Activated T-helper 1 cell treated with anti-CD3 and anti-CD28 coated beads, Interleukin-12 subunit alpha, Interleukin-12 subunit beta, Interleukin-2, Interleukin-4 antibody, amounts not matched to agents 30 ng/mL and 10 ng/mL and 1 ng/mL, durations not matched to agents 14 hours and 24 hours and 36 hours (primary cell): Measurements from ENCODE around the gene HOXD11. TPM values are rescaled to one million over a fixed set of nuclear protein-coding genes. Genes with fewer than 3 reads are reported as not detected.

Experiments
- DNase-seq: peaks from one replicate; pipeline ENCODE4 v3.0.0; 2021; ENCODE audit warnings: low spot score
- H3K27ac Mint-ChIP-seq: one replicate; pipeline ENCODE4 v1.8.0; 2021; ENCODE audit warnings: mild to moderate bottlenecking, mixed read lengths
- H3K27me3 Mint-ChIP-seq: one replicate; pipeline ENCODE4 v1.8.0; 2022; ENCODE audit warnings: mild to moderate bottlenecking, moderate library complexity, mixed read lengths; ENCODE audit not compliant: insufficient read depth
- H3K36me3 Mint-ChIP-seq: one replicate; pipeline ENCODE4 v1.8.0; 2021; ENCODE audit warnings: low read depth, mixed read lengths
- H3K4me1 Mint-ChIP-seq: one replicate; pipeline ENCODE4 v1.8.0; 2021; ENCODE audit warnings: low read depth, mixed read lengths
- H3K4me3 Mint-ChIP-seq: one replicate; pipeline ENCODE4 v1.8.0; 2021; ENCODE audit warnings: mild to moderate bottlenecking, moderate library complexity, mixed read lengths
- H3K9me3 Mint-ChIP-seq: one replicate; pipeline ENCODE4 v1.8.0; 2021; ENCODE audit warnings: mixed read lengths
- intact Hi-C: fragments of 100-400 bp; cut with micrococcal nuclease; formaldehyde crosslinking; loops from one replicate; pipeline ENCODE4 v1.15.1; 2024
- total RNA-seq: library from RNA; stranded (reverse); gene quantifications from 2 replicates; pipeline ENCODE4 v1.2.3, GENCODE V29; 2022

Gene HOXD11
- total RNA-seq, 1 donor from 2014 or later: not detected

DNA sequence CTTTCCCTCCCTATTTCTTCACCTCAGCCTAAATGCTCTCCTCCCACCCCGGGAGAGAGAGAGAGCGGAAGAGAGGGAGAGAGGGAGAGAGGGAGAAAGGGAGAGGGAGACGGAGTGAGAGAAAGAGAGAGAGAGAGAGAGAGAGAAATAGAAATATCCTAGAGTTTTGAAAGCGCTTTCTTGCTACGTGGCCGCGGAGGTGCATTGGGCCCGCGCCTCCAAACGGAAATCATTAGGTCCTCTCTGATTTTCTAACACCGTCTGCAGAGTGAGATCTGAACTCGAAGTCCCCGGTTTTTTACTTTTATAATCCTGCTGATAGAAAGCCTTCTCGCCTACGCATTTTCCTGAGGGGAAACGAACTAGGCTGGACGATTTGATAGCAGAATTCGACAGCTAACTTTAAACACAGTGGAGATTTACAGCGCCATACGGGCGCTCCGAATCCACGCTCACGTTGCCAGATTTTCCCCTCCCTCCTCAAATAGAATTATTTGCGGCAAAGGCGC, 22.4 kb upstream of the HOXD11 start:
- no peak overlapping the region for H3K4me3 Mint-ChIP-seq
- no peaks in the 10 kb centered on the region for H3K9me3 Mint-ChIP-seq
- intact Hi-C loops: loop anchor here (2.0 kb wide), 1 partner anchor 26 kb away; no protein-coding TSS in a partner anchor
- no peaks in the 10 kb centered on the region for H3K36me3 Mint-ChIP-seq
- no peaks in the 10 kb centered on the region for H3K4me1 Mint-ChIP-seq
- peaks cover 84% of the 10 kb centered on the region for H3K27me3 Mint-ChIP-seq
- peak overlapping the region; percentile 44 for H3K27ac Mint-ChIP-seq
- no peak for DNase-seq

DNA sequence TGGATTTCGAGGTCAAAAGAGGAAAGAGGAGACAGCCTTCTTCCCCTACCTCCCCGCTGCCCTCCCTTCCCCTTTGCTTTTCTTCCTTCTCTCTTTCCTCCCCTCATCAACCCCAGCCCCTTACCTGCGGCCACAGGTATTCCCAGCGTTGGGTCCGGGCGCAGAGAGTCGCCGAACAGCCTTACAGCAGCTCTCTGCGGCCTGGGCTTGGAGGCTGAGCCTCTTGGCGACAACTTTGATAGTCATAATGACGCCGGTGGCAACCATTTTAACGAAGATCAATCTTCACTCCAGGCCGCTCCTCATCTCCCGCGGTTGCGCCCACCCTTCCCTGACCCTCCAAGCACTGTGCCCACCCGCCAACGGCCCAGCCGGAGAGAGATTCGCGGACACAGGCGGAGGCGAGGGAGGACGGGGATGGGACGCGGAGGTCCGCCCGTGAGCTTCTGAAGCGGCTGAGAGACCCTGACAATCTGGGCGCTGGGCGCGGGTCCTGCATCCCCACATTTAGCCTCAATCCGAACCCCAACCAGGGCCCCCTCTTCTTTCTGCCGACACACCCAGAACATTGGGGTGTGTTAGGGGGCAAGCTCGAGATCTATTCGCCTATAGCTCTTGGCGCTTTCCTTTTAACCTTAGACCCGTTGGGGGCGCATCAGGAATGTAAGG, 21.8 kb upstream of the HOXD11 start:
- intact Hi-C loops: loop anchor here (2.0 kb wide), 1 partner anchor 26 kb away; no protein-coding TSS in a partner anchor
- Mint-ChIP-seq H3K27me3 (peaks cover 88% of the 10 kb centered on the region), H3K27ac (peak overlapping the region; percentile 58), H3K4me3 (no peak overlapping the region), H3K36me3 (no peaks in the 10 kb centered on the region), H3K4me1 (no peaks in the 10 kb centered on the region), H3K9me3 (no peaks in the 10 kb centered on the region)
- no peak for DNase-seq

- no peak overlapping the region for H3K27ac Mint-ChIP-seq
- no peaks in the 10 kb centered on the region for H3K4me1 Mint-ChIP-seq
- no peaks in the 10 kb centered on the region for H3K36me3 Mint-ChIP-seq
- no peaks in the 10 kb centered on the region for H3K9me3 Mint-ChIP-seq
- intact Hi-C loops: loop anchor here (2.0 kb wide), 2 partner anchors 25 to 395 kb away; no protein-coding TSS in a partner anchor
- no peak for DNase-seq
- peaks cover 91% of the 10 kb centered on the region for H3K27me3 Mint-ChIP-seq
- H3K4me3 Mint-ChIP-seq: no peak overlapping the region
Measured at GRCh38 chr2:176085861-176086771, 21.0 kb upstream of the HOXD11 start.

DNA sequence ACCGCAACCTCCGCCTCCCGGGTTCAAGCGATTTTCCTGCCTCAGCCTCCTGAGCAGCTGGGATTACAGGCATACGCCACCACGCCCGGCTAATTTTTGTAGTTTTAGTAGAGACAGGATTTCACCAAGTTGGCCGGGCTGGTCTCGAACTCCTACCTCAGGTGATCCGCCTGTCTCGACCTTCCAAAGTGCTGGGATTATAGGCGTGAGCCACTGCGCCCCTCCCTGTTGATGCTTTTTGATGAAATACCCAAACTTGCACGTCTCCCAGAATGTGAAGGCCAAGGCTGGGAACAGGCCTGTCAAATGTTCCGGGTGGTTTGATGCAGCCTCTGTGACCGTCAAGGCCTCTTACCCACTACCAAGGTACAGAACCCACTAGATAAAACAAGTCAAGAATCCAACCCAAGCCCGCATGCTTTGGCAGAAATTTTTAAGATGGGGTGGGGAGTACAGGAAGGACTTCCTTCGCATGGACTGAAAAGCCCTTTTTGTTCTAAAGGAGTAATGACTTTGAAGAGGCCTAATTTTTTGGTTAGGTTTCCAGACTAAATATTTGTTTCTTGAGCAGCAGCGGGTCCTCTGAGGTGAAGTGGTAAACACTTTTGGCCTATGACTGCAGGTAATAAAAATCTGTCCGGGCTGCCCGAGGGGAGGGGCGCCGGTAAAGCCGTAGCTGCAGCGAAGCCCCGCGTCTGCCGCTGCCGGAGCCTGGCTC, 19.6 kb upstream of the HOXD11 start:
- Mint-ChIP-seq H3K27me3 (peaks cover 92% of the 10 kb centered on the region), H3K36me3 (no peaks in the 10 kb centered on the region), H3K4me3 (no peak overlapping the region), H3K9me3 (no peaks in the 10 kb centered on the region), H3K27ac (peak overlapping the region; percentile 55), H3K4me1 (peaks cover 6% of the 10 kb centered on the region)
- no peak for DNase-seq
- intact Hi-C loops: loop anchor here (2.0 kb wide), 1 partner anchor 397 kb away; no protein-coding TSS in a partner anchor

DNA sequence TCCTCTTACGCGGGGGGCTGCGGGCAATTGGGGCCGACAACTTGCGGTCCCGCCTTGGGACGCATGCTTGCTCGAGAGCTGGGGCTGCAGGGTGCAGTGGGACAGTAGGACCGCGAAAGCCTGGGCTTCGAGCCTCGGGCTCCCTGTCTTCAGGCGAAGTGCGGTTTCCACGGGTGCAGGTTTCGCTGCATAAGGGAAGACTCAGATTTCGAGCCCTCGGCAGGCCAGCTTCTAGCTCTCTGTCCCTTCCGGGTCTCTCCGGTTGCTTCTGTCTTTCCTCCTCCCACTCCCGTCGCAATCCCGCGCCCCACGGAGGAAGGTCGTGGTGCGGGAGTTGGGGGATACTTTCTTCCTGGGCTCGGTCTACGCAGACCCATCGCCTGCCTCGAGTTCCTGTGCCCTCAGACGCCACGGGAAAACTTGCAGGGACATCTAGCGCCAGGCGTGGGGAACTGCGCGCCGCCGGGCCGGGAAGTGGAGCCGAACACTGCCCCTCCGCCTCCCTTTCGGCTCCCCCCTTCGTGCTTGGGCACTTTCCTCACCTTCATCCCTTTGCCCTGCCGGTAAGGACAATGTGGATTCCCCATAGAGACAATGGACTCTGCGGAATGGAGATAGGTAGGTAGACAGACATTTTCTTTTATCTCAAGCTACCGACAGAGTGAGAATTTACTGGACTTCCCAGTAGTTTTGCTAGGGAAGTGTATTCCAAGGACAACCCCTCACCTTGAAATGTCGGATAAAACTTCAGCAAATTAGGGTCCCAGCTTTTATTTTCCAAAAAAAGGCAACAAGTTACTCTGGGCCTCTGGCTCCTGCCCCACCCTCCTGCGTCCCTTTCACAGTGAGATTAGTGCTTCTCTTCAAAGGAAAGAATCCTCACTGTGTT, 18.8 kb upstream of the HOXD11 start:
- no peaks in the 10 kb centered on the region for H3K36me3 Mint-ChIP-seq
- DNase-seq: no peak
- intact Hi-C loops: no loop called here

GRCh38 chr2:176088937-176089842, 17.9 kb upstream of the HOXD11 start:
- Mint-ChIP-seq H3K9me3 (no peaks in the 10 kb centered on the region), H3K27ac (peak overlapping the region; percentile 16), H3K36me3 (peaks cover 2% of the 10 kb centered on the region), H3K4me1 (peaks cover 11% of the 10 kb centered on the region), H3K4me3 (no peak overlapping the region), H3K27me3 (peaks cover 88% of the 10 kb centered on the region)
- no peak for DNase-seq
- intact Hi-C loops: no loop called here

More for the DNA sequence above, 18.8 kb upstream of the HOXD11 start:
- H3K9me3 Mint-ChIP-seq: no peaks in the 10 kb centered on the region
- H3K27me3 Mint-ChIP-seq: peaks cover 88% of the 10 kb centered on the region
- H3K27ac Mint-ChIP-seq: peak overlapping the region; percentile 55
- H3K4me3 Mint-ChIP-seq: no peak overlapping the region
- H3K4me1 Mint-ChIP-seq: peaks cover 6% of the 10 kb centered on the region

DNA sequence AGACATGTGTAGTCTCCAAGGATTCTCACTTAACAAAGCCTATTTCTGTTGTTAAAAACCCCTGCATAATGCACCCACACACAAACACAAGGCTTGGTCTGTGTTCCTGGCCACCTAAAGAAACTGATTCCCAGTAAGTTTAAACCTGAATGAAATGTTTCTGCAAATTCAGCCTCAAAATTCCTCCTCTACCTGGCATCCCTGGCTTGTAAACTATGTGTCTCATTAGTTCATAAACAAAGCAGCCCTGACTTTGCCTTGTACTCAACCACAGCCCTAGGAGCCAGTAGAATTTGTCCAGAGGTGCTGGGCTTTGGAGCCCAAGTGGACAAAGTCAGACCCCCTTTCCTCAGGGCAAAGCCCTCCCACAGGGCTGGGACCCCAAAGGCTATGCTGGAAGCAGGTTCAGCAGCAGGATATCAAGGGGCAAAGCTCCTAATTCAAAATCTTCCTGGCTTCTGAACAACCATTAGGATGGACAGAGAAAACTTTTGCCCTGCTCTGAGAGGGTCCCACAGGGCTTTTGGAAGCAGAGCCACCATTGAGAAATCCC, 17.2 kb upstream of the HOXD11 start:
- H3K9me3 Mint-ChIP-seq: no peaks in the 10 kb centered on the region
- peaks cover 11% of the 10 kb centered on the region for H3K4me1 Mint-ChIP-seq
- intact Hi-C loops: loop anchor here (5.0 kb wide), 1 partner anchor 1748 kb away; no protein-coding TSS in a partner anchor
- H3K36me3 Mint-ChIP-seq: peaks cover 2% of the 10 kb centered on the region
- H3K27ac Mint-ChIP-seq: no peak overlapping the region
- H3K27me3 Mint-ChIP-seq: peaks cover 90% of the 10 kb centered on the region
- no peak overlapping the region for H3K4me3 Mint-ChIP-seq
- DNase-seq: no peak

- H3K27ac Mint-ChIP-seq: peak overlapping the region; percentile 19
- H3K4me3 Mint-ChIP-seq: no peak overlapping the region
- peaks cover 11% of the 10 kb centered on the region for H3K4me1 Mint-ChIP-seq
- H3K36me3 Mint-ChIP-seq: peaks cover 2% of the 10 kb centered on the region
- no peaks in the 10 kb centered on the region for H3K9me3 Mint-ChIP-seq
- peaks cover 89% of the 10 kb centered on the region for H3K27me3 Mint-ChIP-seq
- no peak for DNase-seq
- intact Hi-C loops: loop anchor here (5.0 kb wide), 1 partner anchor 1749 kb away; no protein-coding TSS in a partner anchor
Measured at GRCh38 chr2:176090862-176091261, 16.2 kb upstream of the HOXD11 start.

DNA sequence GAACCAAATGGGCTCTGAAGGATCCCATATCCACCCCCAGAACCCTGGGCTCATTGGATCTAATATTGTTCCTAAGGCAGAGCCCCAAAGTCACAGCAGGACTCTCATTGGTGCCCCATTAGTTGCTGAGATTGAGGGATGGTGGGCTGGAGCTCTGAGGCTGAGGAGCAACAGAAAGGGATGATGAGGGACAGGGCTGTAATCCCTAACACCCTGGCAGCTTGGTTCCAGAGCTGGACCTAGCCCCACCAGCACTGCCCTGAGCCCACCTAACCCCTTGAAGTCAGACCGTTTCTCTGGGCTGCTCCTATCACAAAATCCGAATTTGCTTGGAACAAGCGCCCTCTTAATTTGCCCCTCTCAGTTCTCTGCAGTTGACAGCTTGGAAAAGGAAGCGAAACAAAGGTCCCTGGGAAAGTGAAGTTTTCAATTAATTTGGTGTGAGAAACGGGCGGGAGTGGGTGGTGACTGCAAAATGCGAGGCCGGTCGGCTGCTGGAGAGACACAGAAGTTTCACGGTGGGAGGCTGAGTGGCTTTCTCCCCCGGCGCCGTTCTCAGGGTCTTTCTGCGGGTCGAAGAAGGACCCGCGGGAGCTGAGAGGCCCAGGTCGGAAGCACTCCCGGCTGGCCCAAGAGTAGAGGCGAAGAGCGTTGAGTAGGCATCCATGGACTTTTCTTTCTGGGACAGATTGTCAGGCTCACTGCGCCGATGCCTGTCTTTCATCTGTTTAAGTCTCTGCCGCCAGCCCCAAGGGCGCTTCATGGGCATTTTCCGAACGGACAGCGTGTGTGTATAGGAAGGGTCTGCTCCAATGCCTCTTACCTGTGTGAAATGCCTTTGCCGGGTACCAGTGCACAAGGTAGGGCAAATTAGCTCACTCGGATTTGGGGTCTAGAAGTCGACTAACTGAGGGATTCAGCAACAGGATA, 15.5 kb upstream of the HOXD11 start:
- H3K4me1 Mint-ChIP-seq: peaks cover 14% of the 10 kb centered on the region
- peak overlapping the region; percentile 67 for H3K27ac Mint-ChIP-seq
- H3K9me3 Mint-ChIP-seq: no peaks in the 10 kb centered on the region
- peaks cover 90% of the 10 kb centered on the region for H3K27me3 Mint-ChIP-seq
- no peak overlapping the region for H3K4me3 Mint-ChIP-seq
- H3K36me3 Mint-ChIP-seq: peaks cover 2% of the 10 kb centered on the region
- no peak for DNase-seq
- intact Hi-C loops: loop anchor here (5.0 kb wide), 1 partner anchor 1749 kb away; no protein-coding TSS in a partner anchor
